OCI-LY7 (cell line): ENCODE results near the gene FHIP1A.

Experiments used
- CTCF ChIP-seq: fragments of 200-600 bp; sonication (generic); conservative IDR thresholded peaks from 2 replicates; pipeline ENCODE4 v1.5.1; 2014; ENCODE audit warnings: mild to moderate bottlenecking, antibody characterized with exemption, low read length, moderate library complexity, mixed read lengths
- EZH2phosphoT487 ChIP-seq: fragments of 200-600 bp; sonication (generic); IDR thresholded peaks from 2 replicates; pipeline ENCODE4 v1.6.1; 2018; ENCODE audit warnings: low read depth, borderline replicate concordance, mild to moderate bottlenecking, mixed run types, antibody characterized with exemption, low read length, moderate library complexity, mixed read lengths

GRCh38 chr4:151458148-151458547 is 49.2 kb downstream of the FHIP1A start:
- TF ChIP-seq CTCF = no peak
- TF ChIP-seq EZH2phosphoT487 = no peak
